D341Med (cell line): Measurements from ENCODE around the gene CPEB4.
A peak's percentile ranks its signal among the peaks of the same experiment; 100 is the strongest.

ENCODE experiments used
- DNase-seq: peaks from one replicate; pipeline ENCODE4 v3.0.0; 2012; ENCODE audit warnings: low spot score

CPEB4 gene

GRCh38 chr5:173974688-173975239 is 86.6 kb downstream of the CPEB4 start:
- DNase-seq = no peak

GRCh38 chr5:173981185-173981761 is 93.1 kb downstream of the CPEB4 start:
- DNase-seq = no peak

- DNase-seq = peak; percentile 44
Observed at GRCh38 chr5:173984218-173984617, 96.1 kb downstream of the CPEB4 start.

- DNase-seq = no peak
Observed at GRCh38 chr5:173988554-173989431, 100.6 kb downstream of the CPEB4 start, which contains the start of gene C5orf47. Gene C5orf47 (plus strand): TSS chr5:173989170. CDS start chr5:173989264, 94 bp downstream.

- DNase-seq = no peak
Observed at GRCh38 chr5:173989432-173990082, 101.4 kb downstream of the CPEB4 start.

GRCh38 chr5:173997331-173997730 is 109.2 kb downstream of the CPEB4 start:
- DNase-seq = no peak

- DNase-seq = no peak
Observed at GRCh38 chr5:173998531-173998930, 110.4 kb downstream of the CPEB4 start.

- DNase-seq = no peak
Observed at GRCh38 chr5:174000076-174000475, 111.9 kb downstream of the CPEB4 start.

GRCh38 chr5:174003795-174004194 is 115.6 kb downstream of the CPEB4 start:
- DNase-seq = no peak

GRCh38 chr5:174008922-174009321 is 120.8 kb downstream of the CPEB4 start:
- no peak for DNase-seq

GRCh38 chr5:174010365-174010764 is 122.2 kb downstream of the CPEB4 start:
- DNase-seq = no peak

GRCh38 chr5:174011441-174011840 is 123.3 kb downstream of the CPEB4 start:
- DNase-seq = no peak
